Measurements from ENCODE around the gene PBRM1. TPM values are rescaled to one million over a fixed set of nuclear protein-coding genes. Genes with fewer than 3 reads are reported as not detected.

PBRM1 gene
- total RNA-seq, 3 donors from 2014 or later (not counting 1 experiment from before 2014, with no cell fraction given): 70.2 to 79.7 (median 76.6) TPM

DNA sequence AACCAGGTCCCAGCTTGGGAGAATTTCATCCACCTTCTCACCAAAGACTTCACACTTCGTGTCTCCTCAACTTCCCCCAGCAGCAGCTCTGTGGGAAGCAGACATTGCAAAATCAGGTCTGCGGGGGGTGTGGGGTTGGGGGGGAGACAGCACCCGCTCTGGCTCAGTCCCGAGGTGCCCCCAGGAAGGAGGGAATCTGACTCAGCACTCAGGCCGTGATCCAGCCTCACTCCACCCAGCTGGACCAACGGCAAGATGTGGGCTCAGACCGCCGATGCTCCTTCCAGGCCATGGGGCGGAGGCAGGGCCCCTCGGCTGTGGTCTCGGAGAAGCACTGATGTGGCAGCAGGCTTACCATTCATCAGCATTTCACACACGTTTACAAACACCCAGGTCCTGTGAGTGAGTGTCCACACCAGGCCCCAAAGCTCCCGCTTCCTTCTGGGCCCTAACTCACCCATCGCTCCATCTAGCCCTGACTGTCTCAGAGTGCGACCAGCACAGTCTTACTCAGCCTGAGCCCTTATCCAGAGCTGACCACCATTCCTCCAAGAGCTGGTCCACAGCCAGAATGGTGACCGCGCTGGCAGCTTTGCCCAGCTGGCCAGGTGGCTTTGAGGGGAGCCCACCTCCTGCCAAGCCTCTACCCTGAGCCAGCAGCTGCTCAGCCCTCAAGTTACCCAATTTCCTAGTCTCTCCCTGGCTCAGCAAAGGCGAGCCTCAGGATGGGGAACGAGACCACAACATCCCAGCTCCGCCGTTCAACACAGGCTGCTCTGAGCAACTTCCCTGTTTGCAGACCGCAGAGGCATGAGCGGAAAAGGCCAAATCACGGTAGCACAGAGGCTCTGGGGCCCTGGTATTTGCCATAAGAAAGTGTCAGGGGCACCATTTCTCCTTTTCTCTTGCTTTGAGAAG lies 187.3 kb downstream of the PBRM1 start:
- Mint-ChIP-seq H3K4me1 (peaks cover 0 to 18% of the 10 kb centered on the region in 2 donors), H3K4me3 (no peak overlapping the region), H3K36me3 (no peaks in the 10 kb centered on the region), H3K27me3 (ENCODE audit: low read depth in 2 of 2) (no peaks in the 10 kb centered on the region), H3K9me3 (no peaks in the 10 kb centered on the region), H3K27ac (no peak overlapping the region)
- TF ChIP-seq, protein P1, sequence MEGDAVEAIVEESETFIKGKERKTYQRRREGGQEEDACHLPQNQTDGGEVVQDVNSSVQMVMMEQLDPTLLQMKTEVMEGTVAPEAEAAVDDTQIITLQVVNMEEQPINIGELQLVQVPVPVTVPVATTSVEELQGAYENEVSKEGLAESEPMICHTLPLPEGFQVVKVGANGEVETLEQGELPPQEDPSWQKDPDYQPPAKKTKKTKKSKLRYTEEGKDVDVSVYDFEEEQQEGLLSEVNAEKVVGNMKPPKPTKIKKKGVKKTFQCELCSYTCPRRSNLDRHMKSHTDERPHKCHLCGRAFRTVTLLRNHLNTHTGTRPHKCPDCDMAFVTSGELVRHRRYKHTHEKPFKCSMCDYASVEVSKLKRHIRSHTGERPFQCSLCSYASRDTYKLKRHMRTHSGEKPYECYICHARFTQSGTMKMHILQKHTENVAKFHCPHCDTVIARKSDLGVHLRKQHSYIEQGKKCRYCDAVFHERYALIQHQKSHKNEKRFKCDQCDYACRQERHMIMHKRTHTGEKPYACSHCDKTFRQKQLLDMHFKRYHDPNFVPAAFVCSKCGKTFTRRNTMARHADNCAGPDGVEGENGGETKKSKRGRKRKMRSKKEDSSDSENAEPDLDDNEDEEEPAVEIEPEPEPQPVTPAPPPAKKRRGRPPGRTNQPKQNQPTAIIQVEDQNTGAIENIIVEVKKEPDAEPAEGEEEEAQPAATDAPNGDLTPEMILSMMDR (IDR thresholded peaks at IDR 0.05): no peak
- no peak overlapping the region for H3K4me3 ChIP-seq (ENCODE audit: low read length)
- peak; percentile 31 to 68 (median 36) for ATAC-seq
- H3K27me3 ChIP-seq (ENCODE audit: control insufficient read depth, insufficient read depth, low read length): no peaks in the 10 kb centered on the region
- intact Hi-C loops (cut with micrococcal nuclease): no loop called here
- no peaks in the 10 kb centered on the region for H3K36me3 ChIP-seq (ENCODE audit: control insufficient read depth, insufficient read depth, low read length)
- DNase-seq: no peak
- 21% methylated on average over 24 of the region's 24 CpGs for WGBS (ENCODE audit: insufficient coverage)
- H3K9me3 ChIP-seq (ENCODE audit: control insufficient read depth, insufficient read depth, low read length): no peaks in the 10 kb centered on the region
- H3K4me1 ChIP-seq (ENCODE audit: control insufficient read depth, insufficient read depth, low read length): peaks cover 46% of the 10 kb centered on the region
- no peak overlapping the region for H3K27ac ChIP-seq (ENCODE audit: low read length)

DNA sequence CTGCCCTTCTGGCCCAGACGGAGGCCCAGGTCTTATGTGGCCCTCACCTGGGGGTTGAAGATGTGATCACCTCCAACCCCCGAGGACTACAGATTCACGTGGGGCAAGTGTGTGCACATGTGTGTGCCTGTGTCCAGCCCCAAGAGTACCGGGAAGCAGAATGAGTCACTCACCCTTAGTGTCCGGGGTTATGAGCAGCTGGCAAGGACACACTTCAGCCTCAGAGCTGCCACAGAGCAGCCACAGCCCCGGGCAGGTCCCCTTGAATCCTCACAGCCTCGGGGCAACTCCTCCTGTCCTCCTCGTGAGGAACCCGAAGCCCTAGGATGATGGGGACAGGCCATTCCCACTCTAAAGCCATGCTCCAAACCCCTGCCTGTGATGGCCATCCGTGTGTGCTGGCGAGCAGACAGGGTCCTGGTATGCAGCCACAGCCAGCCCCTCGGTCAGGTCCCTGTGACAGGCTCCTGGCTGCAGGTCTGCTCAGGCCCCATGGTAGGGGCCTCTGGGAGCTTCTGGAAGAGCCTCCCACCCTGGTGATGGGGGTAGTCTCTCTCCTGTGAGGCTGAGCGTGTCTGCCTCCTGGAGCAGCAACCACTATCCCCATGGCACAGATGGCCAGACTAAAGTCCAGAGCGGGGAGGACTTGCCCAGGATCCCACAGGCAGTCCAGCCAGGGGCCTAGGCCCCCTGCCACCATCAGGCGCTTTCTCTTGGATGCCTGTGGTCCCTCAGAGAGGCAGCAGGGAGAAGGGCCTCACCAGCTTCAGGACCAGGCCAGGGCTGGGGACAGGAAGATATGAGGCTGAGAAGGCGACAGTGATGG lies 189.7 kb downstream of the PBRM1 start:
- ATAC-seq: no peak
- H3K4me1 Mint-ChIP-seq: peaks cover 0 to 18% of the 10 kb centered on the region in 2 donors
- intact Hi-C loops (cut with micrococcal nuclease): no loop called here
- TF ChIP-seq, protein P1 (IDR thresholded peaks at IDR 0.05): no peak
- no peaks in the 10 kb centered on the region for H3K27me3 Mint-ChIP-seq (ENCODE audit: low read depth in 2 of 2)
- Histone ChIP-seq H3K27me3 (ENCODE audit: control insufficient read depth, insufficient read depth, low read length) (no peaks in the 10 kb centered on the region), H3K4me3 (ENCODE audit: low read length) (no peak overlapping the region), H3K9me3 (ENCODE audit: control insufficient read depth, insufficient read depth, low read length) (no peaks in the 10 kb centered on the region), H3K36me3 (ENCODE audit: control insufficient read depth, insufficient read depth, low read length) (peaks cover 21% of the 10 kb centered on the region), H3K27ac (ENCODE audit: low read length) (no peak overlapping the region), H3K4me1 (ENCODE audit: control insufficient read depth, insufficient read depth, low read length) (peaks cover 50% of the 10 kb centered on the region)
- 74% methylated on average over 16 of the region's 16 CpGs for WGBS (ENCODE audit: insufficient coverage)
- no peak overlapping the region for H3K27ac Mint-ChIP-seq
- H3K9me3 Mint-ChIP-seq: no peaks in the 10 kb centered on the region
- H3K4me3 Mint-ChIP-seq: no peak overlapping the region
- DNase-seq: no peak
- no peaks in the 10 kb centered on the region for H3K36me3 Mint-ChIP-seq

Other genes with a start within 250 kb of the PBRM1 start
- gene SEMA3G, start 240.8 kb downstream of the PBRM1 start, total RNA-seq: under 1 TPM in 2 of 3 donors, not detected in 1; 0.07 to 0.55 TPM
- gene TNNC1, start 231.9 kb downstream of the PBRM1 start, total RNA-seq: 1 to 10 TPM in 2 of 3 donors, not detected in 1; 1.1 to 1.2 TPM
- gene NISCH, start 230.3 kb downstream of the PBRM1 start, total RNA-seq: 100 to 1,000 TPM; 162 to 191 (median 175) TPM
- gene STAB1, start 190.6 kb downstream of the PBRM1 start, total RNA-seq: 10 to 100 TPM in 1 of 3 donors, 1 to 10 TPM in 2; 1.8 to 26.5 (median 5.9) TPM
- 10 to 100 TPM in 1 of 3 donors, 1 to 10 TPM in 2; 2.2 to 10.7 (median 2.2) TPM for gene NT5DC2, start 152.1 kb downstream of the PBRM1 start, total RNA-seq
- 1 to 10 TPM; 4.1 to 9.5 (median 7.3) TPM for gene UQCC5, start 149.3 kb downstream of the PBRM1 start, total RNA-seq
- 10 to 100 TPM; 70.7 to 81.1 (median 70.9) TPM for gene GNL3, start 119 bp upstream of the PBRM1 start, total RNA-seq
- 10 to 100 TPM; 31.1 to 39.4 (median 38.2) TPM for gene GLT8D1, start 19.9 kb upstream of the PBRM1 start, total RNA-seq
- 10 to 100 TPM; 52.4 to 64.4 (median 57.3) TPM for gene SPCS1, start 20.2 kb upstream of the PBRM1 start, total RNA-seq
- 10 to 100 TPM; 13.8 to 19.5 (median 15.5) TPM for gene NEK4, start 85.0 kb upstream of the PBRM1 start, total RNA-seq
- gene ITIH1, start 91.7 kb upstream of the PBRM1 start, total RNA-seq: under 1 TPM in 1 of 3 donors, not detected in 2; 0.56 TPM
- gene ITIH3, start 108.9 kb upstream of the PBRM1 start, total RNA-seq: not detected
- gene ITIH4, start 144.8 kb upstream of the PBRM1 start, total RNA-seq: 10 to 100 TPM; 28.2 to 33.0 (median 32.8) TPM
- 1 to 10 TPM; 5.3 to 7.7 (median 6.8) TPM for gene MUSTN1, start 149.1 kb upstream of the PBRM1 start, total RNA-seq
- gene STIMATE, start 211.6 kb upstream of the PBRM1 start, total RNA-seq: 10 to 100 TPM; 24.6 to 35.0 (median 33.1) TPM

All from natural killer cell (primary cell).